ENCODE data around the gene ACAP1. TPM values are rescaled to one million over a fixed set of nuclear protein-coding genes. Genes with fewer than 3 reads are reported as not detected.

Gene ACAP1
- total and polyA plus RNA-seq, 9 of the 15 experiments (the other 6 are each of a cell fraction or from before 2014, with no cell fraction given), result 0.15 to 8.5 (median 2.4) TPM

- TF ChIP-seq ZNF253 (CRISPR knock-in tag; conservative IDR thresholded peaks at IDR 0.05) (no peak), RNF2 (IDR thresholded peaks at IDR 0.05) (no peak), GABPB1 (CRISPR knock-in tag; IDR thresholded peaks at IDR 0.05) (peak; percentile 51; the same call in 1 of the 2 replicates), GTF2E2 (tag; IDR thresholded peaks at IDR 0.05) (no peak), ZNF511 (CRISPR knock-in tag; IDR thresholded peaks at IDR 0.05) (peak; percentile 22; the same call in 1 of the 2 replicates), BACH1 (tag; IDR thresholded peaks at IDR 0.05) (no peak), MTA1 (IDR thresholded peaks at IDR 0.05; ENCODE audit: borderline replicate concordance) (no peak), TEAD4 (IDR thresholded peaks at IDR 0.05; ENCODE audit: low read length) (no peak), TEAD4 (CRISPR knock-in tag; IDR thresholded peaks at IDR 0.05; ENCODE audit: borderline replicate concordance) (no peak), KLF10 (CRISPR knock-in tag; IDR thresholded peaks at IDR 0.05) (no peak), KLF6 (CRISPR knock-in tag; IDR thresholded peaks at IDR 0.05; ENCODE audit: borderline replicate concordance) (no peak), GABPB2 (CRISPR knock-in tag; conservative IDR thresholded peaks at IDR 0.05) (no peak), E4F1 (CRISPR knock-in tag; IDR thresholded peaks at IDR 0.05; ENCODE audit: borderline replicate concordance) (no peak), SP2 (IDR thresholded peaks at IDR 0.05; ENCODE audit: extremely low read depth, low read depth, low read length, poor library complexity, severe bottlenecking) (no peak), ZNF41 (CRISPR knock-in tag; conservative IDR thresholded peaks at IDR 0.05) (no peak), E2F3 (CRISPR knock-in tag; IDR thresholded peaks at IDR 0.05) (no peak), MTA3 (IDR thresholded peaks at IDR 0.05; ENCODE audit: borderline replicate concordance) (peak; percentile 74), KDM5B (IDR thresholded peaks at IDR 0.05; ENCODE audit: insufficient replicate concordance, low read depth, low read length) (peak; percentile 60), NFE2L1 (tag; IDR thresholded peaks at IDR 0.05; ENCODE audit: borderline replicate concordance, low read depth) (no peak), SMARCA5 (IDR thresholded peaks at IDR 0.05) (no peak)
- TF ChIP-seq, protein P1, sequence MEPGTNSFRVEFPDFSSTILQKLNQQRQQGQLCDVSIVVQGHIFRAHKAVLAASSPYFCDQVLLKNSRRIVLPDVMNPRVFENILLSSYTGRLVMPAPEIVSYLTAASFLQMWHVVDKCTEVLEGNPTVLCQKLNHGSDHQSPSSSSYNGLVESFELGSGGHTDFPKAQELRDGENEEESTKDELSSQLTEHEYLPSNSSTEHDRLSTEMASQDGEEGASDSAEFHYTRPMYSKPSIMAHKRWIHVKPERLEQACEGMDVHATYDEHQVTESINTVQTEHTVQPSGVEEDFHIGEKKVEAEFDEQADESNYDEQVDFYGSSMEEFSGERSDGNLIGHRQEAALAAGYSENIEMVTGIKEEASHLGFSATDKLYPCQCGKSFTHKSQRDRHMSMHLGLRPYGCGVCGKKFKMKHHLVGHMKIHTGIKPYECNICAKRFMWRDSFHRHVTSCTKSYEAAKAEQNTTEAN (CRISPR knock-in tag; IDR thresholded peaks at IDR 0.05), result no peak
- TF ChIP-seq, protein P2, sequence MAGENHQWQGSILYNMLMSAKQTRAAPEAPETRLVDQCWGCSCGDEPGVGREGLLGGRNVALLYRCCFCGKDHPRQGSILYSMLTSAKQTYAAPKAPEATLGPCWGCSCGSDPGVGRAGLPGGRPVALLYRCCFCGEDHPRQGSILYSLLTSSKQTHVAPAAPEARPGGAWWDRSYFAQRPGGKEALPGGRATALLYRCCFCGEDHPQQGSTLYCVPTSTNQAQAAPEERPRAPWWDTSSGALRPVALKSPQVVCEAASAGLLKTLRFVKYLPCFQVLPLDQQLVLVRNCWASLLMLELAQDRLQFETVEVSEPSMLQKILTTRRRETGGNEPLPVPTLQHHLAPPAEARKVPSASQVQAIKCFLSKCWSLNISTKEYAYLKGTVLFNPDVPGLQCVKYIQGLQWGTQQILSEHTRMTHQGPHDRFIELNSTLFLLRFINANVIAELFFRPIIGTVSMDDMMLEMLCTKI (IDR thresholded peaks at IDR 0.05; ENCODE audit: partially characterized antibody), result no peak
Observed at GRCh38 chr17:7394452-7395191, 58.3 kb downstream of the ACAP1 start, which contains the start of gene PLSCR3 (continued).

Data from K562 (cell line).